Measurements from ENCODE around the gene TBCA.
"Not testable (repeated sequence)": the region's sequence is repeated elsewhere in the genome, so short reads cannot be mapped to it uniquely, and the experiment has no call there.

Gene TBCA

DNA sequence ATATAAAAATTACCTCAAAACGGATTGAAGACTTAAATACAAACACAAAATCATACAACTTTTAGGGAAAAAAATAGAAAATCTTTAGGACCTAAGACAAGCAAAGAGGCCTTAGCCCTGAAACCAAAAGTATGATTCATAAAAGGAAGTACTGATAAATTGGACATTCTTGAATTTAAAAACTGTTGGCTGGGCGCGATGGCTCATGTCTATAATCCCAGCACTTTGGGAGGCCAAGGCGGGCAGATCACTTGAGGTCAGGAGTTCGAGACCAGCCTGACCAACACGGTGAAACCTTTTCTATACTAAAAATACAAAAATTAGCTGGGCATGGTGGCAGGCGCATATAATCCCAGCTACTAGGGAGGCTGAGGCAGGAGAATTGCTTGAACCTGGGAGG is 76.6 kb downstream of the TBCA start:
- not testable (repeated sequence) for DNase-seq

DNA sequence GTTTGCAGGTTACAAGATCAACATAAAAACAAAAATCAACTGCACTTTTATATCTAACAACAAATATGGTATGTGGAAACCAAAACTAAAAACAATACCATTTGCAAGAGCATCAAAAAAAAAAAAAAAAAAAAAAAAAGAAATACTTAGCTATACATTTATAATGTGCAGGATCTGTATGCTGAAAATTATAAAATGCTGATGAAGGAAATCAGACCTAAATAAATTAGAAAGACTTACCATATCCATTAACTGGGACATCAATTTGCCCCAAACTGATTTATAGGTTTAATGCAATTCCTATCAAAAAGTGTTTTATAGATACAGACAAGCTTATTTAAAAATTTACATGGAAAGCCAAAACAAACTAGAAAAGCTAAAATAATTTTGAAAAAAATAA is 77.2 kb downstream of the TBCA start:
- no peak for DNase-seq

DNA sequence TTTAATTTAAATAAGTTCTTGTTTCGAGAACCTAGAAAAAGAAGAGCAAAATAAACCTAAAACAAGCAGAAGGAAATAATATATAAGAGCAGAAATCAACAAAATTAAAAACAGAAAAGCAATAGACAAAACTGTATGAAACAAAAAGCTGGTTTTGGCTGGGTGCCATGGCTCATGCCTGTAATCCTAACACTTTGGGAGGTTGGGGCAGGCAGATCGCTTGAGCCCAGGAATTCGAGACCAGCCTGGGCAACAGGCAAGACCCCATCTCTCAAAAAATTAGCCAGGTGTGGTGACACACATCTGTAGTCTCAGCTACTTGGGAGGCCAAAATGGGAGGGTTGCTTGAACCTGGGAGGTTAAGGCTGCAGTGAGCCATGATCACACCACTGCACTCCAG is 78.4 kb downstream of the TBCA start:
- no peak for DNase-seq

DNA sequence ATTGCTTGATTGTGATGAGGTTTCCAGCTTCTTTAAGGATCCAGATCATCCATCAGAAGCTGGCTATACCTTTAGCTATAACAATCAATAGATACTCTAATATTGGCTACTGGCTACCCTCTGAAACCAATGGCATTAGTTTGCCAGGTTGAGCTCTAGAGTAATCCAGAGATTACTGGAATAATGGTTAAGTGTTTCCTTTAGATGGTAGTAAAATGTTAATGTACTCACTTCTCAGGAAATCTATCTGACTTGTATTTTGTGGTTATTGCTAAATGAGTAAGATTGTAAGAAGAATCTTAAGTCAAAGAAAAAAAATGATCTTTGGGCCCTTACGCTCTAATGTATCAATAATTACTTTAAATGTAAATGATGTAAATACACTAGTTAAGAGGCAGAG is 80.0 kb downstream of the TBCA start:
- no peak for DNase-seq

DNA sequence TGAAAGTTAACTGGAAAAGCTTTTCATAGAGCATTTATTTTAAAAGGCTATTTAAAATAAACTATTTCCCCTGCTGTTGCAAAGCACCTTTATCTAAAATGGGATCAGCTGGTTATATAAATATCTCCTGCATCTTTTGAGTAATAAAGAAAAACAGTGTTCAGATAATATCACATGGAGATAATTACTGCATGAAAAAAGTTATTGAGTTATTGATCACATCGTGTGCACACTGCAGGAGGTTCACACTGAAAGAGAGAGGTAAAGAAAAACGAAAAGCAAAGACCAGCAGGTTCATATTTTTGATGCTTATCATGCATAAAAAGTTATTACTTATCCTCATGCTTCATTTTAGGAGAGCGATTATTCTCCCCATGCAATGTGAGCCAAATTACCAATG is 82.2 kb downstream of the TBCA start:
- DNase-seq = no peak

DNA sequence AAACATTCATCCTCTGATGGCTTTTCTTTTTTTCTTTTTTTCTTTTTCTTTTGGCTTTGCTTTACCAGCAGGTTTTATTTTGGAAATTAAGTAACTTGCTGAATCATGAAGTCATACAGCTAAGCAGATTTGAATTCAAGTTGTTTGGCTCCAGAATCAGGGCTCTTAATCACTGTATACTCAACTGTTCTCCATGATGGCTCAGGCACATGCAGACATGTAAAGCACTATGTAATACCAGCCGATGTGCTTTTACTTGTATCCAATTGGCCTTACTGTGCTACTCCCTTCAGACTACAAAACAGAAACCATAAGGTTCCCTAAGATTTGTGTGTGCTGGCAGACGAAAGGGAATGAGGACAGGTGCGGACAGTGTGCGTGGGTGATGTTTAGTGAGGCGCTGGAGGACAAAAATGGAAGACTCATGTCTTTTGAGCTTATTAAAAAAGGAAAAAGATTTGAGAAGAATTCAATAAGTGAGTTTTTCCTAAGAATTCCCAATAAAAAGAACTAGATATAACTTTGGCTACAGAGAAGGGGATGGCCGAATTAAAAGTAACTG is 92.9 kb downstream of the TBCA start:
- peak; percentile 3 for DNase-seq

DNA sequence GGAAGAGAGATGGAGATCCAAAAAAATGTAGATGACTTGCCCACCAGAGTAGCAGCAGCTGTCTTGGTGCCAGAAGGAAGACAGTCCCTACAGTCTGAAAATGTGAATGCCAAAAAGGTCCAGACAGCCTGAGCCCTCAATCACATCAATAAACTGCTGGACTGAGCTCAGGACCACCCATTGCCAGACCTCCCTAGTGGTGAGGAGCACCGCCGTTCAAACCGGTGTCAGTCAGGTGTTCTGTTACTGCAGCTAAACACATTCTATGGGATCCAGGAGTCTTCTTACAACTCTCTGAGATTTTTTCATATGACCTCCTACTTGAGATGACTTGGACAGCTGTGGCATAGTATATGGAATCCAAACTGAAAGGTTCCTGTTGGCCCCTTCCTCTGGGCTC is 105.6 kb downstream of the TBCA start:
- DNase-seq = no peak

DNA sequence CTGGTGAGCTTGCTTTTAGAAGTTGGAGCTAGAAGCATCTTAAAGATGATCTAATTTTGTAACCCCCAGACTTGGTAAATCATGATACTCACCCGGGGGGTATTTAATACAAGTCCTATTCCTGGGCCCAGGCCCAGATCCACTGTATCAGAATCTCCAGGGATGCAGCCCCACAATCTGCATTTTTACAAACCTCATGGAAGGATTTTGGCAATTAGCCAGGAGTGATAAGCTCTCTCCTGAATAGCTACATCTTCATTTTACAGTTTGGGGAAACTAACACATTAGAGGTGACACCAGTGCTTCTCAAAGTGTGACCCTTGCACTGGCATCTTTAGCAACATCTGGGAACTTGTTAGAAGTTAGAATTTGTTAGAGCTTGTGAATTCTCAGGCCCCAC is 106.5 kb downstream of the TBCA start:
- DNase-seq = no peak

DNA sequence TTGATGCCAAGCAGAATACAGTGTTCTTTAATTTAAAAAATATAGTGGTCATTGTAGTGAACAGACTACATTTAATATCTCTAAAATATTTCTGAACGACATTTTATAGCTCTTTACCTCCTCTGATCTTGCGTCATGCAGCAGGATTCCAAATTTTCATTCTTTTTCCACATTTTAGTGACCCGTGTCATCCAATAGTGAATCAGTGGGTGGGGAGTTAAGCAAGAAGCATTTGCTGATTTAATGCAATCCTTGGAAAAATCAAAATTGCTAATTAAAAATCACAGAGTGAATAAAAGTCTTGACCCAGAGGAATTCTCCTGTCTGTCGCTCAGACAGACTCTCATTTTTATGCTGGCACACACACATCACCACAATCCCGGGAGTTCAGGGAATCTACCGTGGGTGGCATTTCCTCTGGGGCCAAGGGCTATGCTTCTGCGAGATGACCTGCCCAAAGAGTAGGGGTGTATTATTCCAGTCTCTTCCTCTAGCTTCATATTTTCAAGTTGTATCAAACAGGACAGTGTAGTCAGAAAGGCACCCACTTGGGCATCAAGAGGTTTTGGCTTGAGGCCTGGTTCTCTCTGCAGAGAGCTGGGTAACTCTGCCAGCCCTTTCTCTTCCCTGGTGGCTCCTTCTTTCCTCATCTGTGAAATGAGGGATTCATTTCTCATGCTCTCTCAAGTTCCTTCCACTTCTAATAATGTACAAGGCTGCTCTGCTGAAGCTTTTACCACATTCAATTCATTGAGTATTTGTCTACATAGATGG is 112.9 kb downstream of the TBCA start:
- peak; percentile 32 for DNase-seq

DNA sequence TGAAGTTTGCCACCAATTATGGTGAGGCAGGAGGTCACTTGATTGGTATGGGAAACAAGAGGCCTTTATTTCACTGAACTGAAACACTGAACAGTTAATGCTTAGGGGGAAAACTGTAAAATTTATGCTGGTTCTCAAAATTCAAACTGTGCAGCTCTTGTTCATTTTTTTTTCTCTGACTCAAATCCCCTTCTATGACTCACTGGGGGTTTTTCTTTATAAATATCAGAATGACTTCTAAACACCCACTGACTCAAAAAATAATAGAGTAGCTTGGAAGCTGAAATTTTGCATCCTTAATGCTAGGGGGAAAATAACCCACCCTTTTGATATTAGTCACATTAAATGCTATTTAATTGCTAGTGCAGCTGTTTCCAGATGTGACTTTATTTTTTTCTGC is 113.5 kb downstream of the TBCA start:
- DNase-seq = no peak

DNA sequence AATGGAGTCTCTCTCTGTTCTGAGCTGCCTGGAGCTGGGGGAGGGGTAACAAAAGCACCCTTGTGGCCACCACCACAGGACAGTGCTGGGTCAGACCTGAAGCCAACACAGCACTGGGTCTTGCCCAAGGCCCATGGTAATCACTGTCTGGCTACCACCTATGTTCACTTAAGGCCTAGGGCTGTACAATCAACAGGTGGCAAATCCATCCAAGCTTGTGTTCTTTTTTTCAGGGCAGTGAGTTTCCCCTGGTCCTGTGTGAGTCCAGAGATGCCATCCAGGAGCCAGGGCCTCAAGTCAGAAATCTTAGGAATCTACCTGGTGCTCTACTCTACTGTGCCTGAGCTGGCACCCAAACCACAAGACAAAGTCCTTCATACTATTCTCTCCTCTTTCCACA is 117.5 kb downstream of the TBCA start:
- DNase-seq = no peak

DNA sequence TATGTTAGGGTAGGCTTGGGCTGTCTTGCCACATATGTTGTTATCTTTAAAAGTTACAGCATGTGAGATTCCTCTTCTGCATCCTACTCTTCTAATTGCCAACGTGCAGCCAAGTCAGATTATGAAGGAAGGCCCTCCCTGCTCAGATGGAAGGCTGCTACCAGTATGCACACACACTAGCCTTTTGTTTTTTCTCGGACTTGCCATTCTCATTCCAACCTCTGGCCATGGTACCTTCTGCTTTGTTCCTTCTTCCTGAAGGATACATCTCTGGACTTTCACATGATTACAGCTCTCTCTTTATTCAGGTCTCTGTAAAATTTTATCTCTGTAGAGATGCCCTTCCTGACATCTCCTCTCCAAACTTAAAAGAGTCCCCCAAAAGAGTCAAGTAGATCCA is 124.8 kb downstream of the TBCA start:
- no peak for DNase-seq

DNA sequence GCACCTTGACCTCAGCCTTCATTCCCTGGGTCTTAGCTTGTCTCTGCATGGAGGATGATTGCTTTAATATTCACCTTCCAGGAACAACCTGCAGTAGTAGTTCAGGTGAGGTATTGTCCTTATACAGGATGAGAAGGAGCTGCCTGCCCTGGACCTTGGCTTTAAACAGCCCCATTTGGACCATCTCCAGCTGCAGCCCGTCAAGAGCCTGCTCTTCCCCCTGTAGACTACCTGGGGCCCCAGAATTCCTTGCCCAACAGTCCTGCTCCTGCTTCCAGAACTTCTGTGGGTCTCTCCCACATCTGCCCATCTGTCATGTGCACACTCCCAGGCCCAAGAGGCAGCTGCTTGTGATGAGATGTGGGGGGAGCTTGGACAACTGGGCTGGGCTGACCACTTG is 125.5 kb downstream of the TBCA start:
- DNase-seq = no peak

DNA sequence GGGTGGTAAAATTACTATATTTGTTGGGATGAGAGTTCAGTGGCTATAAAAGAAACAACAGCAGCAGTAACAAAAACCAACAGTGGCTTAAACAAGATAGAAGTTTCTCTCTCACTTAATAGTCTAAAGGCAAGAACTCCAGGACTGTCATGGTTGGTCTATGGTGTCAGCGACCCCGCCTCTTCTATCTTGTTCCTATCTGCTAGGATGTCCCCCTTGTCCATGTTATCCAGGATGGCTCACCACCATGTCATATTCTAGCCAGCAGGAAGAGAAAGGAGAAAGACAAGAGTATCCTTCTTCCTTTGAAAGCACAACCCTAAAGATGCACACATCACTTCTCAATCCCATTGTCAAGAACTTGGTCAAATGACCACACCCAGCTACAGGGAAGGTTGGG is 126.4 kb downstream of the TBCA start:
- DNase-seq = no peak

DNA sequence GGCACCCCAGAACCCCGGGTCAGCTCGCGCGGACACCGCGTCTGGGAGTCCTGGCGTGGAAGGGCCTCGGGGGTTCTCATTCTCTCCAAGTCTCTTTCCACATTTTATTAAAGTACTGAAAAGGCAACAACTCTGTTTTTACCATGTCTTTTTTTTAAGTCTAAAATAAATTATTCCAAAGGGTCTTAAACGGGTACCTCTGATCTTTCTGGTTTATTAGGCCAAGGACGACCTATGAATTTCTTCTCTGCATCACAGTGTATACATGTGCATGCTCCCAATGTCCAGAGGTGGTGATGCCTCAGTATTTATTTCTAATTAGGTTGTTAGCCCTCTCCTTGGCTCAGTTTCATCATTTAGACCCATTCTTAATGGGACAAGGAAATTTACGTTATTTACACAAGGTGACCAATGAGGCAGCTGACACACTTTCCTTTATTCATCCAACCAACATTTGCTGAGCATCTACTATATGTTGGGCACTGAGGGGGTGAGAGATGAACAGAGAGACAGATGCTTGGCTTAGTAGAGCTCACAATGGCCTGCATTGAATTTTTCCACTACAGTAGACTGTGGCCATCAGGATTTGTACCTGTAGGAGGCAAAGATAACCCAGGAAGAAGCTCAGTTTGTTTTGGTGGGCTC is 130.0 kb downstream of the TBCA start:
- DNase-seq = no peak

DNA sequence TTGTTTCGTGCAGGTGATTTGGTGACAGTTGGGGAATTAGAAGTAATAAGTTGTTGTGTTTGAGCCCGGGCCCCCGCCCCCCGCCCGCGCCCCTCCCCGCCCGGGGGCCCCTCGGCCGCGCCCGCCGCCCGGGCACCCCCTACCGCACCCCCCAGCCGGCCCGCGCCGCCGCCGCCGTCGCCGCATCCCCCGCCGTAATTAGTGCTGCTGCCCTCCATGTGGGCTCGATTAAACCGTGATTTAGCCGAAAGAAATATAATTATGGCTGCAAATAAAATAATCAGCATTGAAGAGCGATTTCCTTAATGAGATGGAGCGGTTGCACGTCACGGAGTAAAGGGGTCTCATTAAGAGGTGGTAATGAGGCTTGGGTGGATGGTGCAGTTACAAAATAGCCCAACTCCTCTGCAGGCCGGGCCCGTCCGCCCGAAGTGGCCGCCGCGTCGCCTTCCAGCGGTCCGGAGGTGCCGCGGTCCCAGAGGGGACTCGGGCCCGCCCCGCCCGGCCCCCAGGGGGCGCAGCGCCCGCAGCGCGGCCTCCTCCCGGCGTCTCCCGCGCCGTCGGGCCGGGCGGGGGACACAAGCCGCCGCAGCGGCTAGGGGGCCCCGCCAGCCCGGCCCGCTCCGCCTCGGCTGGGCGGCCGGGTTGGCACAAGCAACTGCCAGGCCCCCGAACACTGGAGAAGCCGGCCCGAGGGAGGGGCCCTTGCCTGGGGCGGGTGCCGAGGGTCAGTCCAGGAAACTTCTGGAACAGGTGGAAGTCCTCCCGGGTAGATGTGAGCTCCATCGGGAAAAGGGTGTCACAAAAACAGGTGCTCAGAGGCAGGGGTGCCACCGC is 130.8 kb downstream of the TBCA start:
- no peak for DNase-seq

DNA sequence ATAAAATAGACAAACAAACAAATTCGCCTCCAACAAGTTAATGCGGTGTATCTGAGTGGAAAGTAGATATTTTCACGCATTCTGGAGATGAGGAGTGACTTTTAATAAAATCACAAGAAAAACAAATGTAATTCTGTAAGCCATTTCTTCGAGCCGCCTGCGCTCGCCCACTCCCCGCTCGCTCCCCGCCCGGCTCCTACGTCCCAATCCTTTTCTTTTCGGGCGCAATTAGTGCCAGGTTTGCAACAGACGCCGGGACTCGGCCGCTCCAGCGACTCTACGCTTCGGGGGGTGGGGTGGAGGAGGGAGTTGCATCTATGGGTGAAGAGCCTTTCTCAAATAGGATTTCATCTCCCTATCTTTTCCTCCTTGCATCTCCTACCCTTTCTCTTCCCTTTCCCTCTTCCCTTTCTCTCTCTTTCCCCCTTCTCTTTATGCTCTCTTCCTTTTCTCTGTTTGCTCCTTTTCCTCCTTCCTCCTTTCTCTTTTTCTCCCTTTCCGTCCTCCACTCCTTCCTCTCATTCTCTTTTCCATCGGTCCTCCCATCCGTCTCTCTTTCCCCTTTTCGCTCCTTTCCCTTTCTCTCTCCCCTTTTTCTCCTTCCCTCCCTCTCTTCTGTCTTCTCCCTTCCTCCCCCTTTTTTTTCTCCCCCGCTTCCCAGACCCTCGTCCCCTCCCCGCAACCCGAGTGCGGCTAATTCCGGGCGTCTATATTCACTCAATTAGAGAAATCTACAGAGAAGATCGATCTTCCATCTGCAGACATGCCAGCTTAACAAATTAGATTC is 131.6 kb downstream of the TBCA start:
- no peak for DNase-seq

DNA sequence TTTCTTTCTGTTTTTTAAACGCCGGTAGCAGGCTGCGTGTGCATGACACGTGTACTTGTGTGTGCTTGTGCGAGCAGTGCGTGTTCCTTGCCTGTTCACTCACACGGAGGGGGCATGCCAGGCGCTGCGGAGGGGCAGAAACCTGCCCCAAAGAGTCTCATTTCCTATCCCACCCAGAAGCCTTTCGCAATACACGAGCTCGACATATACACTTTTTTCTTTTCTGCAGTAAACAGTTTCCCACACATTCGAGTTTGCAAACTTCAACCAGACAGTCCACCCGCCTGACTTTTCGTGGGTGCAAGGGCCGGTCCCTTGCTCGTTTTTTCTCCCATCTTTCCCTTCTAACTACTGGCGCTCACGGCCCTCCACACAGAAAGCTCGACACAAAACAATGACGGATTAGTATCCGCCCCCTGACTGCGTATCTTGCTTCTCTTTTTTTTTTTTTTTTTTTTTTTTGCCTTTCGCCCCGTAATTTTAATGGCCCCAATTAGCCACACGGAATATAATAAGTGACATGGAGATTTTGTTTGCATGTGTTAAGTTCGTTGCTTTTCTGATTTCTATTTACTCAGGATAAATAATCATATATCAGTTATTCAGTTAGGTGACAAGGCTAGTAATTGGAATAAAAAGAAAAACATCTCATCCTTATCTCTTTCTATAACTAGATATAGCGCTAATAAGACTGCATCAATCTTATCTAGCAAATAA is 132.3 kb downstream of the TBCA start:
- no peak for DNase-seq

DNA sequence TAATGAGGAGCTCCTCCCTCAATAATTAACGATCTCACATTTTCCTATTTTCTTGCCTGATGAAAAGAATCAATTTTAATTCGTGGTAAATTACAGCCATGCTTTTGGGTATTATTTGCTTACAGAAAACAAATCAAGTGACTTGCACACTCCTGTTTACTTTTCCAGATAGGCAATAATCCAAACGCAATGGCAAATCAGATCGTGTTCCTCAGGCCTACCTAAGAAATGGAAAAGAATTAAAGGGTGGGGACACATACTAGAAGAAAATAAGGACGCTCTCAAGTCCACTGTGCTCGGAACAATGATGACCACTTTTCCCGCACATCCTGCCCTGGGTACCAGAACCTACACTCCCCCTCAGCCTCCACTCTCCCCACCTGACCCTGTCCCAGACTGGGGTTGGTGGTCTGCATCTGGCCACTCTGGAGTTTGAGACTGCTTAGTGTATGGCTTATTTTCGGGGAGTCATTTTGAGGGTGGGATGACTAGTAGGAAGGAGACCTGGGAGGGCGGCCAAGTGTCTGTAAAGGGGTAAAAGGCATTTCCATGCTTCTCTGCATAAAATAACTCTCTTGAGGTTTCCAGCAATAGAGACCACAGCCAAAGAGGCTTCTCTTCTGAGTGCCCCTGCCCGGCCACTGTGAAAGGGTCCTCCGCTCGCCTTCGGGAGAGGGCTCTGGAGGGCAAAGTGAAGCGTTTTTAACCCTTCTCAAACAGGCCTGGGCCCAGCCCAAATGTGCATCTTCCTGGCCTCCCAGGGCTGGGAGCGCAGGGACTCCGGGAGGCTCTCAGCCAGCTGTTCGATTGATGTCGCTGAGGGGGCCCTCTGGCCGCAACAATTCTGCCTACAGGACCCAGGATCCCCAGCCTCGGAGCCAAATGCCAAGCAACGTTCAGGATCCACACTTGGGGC is 133.1 kb downstream of the TBCA start:
- no peak for DNase-seq

DNA sequence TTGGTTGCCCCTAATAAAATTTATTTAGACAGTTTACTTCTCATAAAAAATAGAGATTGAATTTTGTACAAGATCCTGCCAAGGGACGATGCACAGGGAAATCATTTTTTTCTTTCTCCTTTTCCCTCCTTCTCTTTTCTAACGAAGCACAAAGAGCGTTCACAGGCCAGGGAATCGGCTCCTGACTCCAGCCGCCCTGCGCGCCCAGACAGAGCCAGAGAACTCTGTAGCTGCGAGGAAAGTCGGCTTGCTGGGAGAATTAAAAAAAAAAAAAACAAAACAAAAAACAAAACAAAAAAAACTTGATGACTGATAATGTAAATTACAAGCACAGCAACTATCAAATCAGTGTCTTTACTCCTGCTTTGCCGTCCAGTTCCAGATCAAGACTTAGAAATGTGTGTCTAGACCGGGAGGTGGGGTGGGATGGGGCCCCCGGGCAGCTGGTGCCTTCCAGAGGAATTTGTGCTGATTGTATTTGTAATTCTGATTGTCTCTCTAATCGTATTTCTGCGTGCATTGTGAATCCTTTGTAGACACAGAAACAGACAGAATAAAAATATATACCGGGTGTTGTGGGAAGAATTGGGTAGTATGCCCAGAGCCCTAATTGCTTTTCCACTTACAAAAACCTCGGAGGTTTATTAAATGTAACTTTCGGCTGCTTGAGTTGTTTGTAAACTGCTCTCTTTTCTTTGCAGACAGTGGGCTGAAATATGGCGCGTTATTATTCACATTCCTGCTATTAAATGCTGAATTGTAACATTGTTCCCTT is 134.0 kb downstream of the TBCA start:
- no peak for DNase-seq
